HUES48 (cell line): Measurements from ENCODE around the gene SPATA7.

Source experiments
- H3K27ac ChIP-seq: one replicate; pipeline ENCODE4 v1.7.0; 2013; ENCODE audit warnings: low read depth, low read length, inconsistent platforms
- H3K27me3 ChIP-seq: 2 replicates; pipeline ENCODE4 v1.6.1; 2013; ENCODE audit warnings: mild to moderate bottlenecking, low read length; ENCODE audit not compliant: control insufficient read depth, insufficient read depth
- H3K36me3 ChIP-seq: 2 replicates; pipeline ENCODE4 v1.6.1; 2013; ENCODE audit warnings: low read length; ENCODE audit not compliant: control insufficient read depth, insufficient read depth
- H3K4me1 ChIP-seq: 2 replicates; pipeline ENCODE4 v1.6.1; 2013; ENCODE audit warnings: mild to moderate bottlenecking, low read length; ENCODE audit not compliant: control insufficient read depth, insufficient read depth
- H3K4me3 ChIP-seq: 2 replicates; pipeline ENCODE4 v1.5.1; 2013; ENCODE audit warnings: mild to moderate bottlenecking, low read depth, low read length
- H3K9ac ChIP-seq: 2 replicates; pipeline ENCODE4 v1.6.1; 2013; ENCODE audit warnings: mild to moderate bottlenecking, low read depth, low read length, moderate library complexity
- H3K9me3 ChIP-seq: 2 replicates; pipeline ENCODE4 v1.6.1; 2013; ENCODE audit warnings: low read length; ENCODE audit not compliant: control insufficient read depth, insufficient read depth

The SPATA7 gene

GRCh38 chr14:88482524-88482923 lies 97.1 kb downstream of the SPATA7 start:
- no peaks in the 10 kb centered on the region for H3K27me3 ChIP-seq
- H3K27ac ChIP-seq: no peak overlapping the region
- H3K9ac ChIP-seq: no peak overlapping the region
- H3K9me3 ChIP-seq: no peaks in the 10 kb centered on the region
- peaks cover 21% of the 10 kb centered on the region for H3K4me1 ChIP-seq
- H3K36me3 ChIP-seq: peaks cover 27% of the 10 kb centered on the region
- no peak overlapping the region for H3K4me3 ChIP-seq
